ENCODE measurements around the gene AGK.

DNA sequence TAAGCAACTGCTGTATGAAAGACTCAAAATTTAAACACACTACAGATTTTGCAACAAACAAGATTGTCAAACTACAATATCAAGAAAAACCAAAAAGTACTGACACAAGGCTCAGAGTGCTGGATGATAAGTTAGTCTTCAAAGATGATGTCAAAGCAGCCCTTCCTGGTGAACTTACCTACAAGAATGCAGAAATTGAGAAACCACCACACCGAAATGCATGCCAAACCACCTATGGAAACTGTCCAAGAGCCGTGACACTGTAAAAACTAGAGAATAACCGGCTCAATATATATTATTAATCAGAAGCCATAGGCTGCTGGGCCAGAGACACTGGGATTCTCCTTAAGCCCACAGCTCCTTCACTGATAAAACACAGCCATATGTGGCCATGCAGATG lies 125.4 kb downstream of the AGK start:
- TF ChIP-seq EZH2phosphoT487 (IDR thresholded peaks at IDR 0.05; ENCODE audit: insufficient read depth, low read depth): no peak
- TF ChIP-seq EZH2 (IDR thresholded peaks at IDR 0.05; ENCODE audit: insufficient read depth, poor library complexity, severe bottlenecking): no peak
